NCI-H345 treated with DMSO at 0.1 percent for 48 hours (cell line): ENCODE data around the gene AXIN1.
"Not testable (repeated sequence)": the region's sequence is repeated elsewhere in the genome, so short reads cannot be mapped to it uniquely, and the experiment has no call there.

ENCODE experiments used
- DNase-seq: peaks from one replicate; lab custom pipeline; 2025; ENCODE audit not compliant: unreplicated experiment; lab: John Stamatoyannopoulos, UW

The AXIN1 gene

GRCh38 chr16:270381-271255, 81.9 kb downstream of the AXIN1 start:
- DNase-seq, result no peak

GRCh38 chr16:269061-269796, 83.3 kb downstream of the AXIN1 start:
- DNase-seq, result no peak

DNA sequence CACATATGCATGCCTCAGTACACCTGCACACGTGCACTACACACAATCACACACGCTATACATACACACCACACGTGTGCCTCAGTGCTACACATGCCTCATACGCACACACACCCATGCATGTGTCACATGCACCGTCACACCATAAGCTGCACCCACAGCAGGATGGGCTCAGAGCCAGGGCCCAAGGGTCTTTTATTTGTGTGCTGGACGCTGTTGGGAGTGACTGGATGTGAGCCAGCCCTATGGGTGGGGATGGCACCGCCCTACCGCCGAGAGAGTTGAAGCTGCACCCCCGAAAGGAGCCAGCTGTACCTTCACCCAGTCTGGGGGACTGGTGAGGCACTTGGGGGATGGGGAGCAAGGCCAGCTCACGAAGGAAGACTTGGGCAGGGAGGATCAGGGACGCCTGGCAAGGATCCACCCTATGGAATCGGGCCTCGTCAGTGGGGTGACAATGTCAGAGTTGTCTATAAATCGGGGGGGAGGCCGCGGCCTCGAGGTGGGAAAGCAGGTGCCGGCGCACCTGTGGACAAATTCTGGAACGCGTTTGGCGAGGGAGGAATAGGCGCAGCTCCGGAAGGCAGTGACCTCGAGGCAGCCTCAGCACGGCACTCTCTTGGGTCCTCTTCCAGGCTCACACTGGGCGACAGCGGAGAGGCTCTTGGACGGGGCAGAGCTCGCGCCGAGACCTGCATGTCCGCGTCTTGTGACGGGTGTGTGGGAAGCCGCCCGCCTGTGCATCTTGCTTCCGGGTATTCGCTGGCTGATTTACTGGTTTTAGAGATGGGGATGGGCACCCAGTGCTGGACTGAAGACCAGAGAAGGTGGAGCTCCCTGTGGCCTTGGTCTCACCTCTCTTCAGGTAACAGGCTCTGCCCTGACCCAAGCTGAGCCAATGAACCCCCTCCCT, 84.1 kb downstream of the AXIN1 start:
- peak; percentile 31 for DNase-seq

DNA sequence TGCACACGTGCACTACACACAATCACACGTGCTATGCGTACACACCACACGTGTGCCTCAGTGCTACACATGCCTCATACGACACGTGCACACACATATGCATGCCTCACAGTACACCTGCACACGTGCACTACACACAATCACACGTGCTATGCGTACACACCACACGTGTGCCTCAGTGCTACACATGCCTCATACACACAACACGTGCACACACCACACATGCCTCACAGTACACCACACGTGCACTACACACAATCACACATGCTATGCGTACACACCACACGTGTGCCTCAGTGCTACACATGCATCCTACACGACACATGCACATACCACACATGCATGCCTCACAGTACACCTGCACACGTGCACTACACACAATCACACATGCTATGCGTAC, 85.0 kb downstream of the AXIN1 start:
- not testable (repeated sequence) for DNase-seq

DNA sequence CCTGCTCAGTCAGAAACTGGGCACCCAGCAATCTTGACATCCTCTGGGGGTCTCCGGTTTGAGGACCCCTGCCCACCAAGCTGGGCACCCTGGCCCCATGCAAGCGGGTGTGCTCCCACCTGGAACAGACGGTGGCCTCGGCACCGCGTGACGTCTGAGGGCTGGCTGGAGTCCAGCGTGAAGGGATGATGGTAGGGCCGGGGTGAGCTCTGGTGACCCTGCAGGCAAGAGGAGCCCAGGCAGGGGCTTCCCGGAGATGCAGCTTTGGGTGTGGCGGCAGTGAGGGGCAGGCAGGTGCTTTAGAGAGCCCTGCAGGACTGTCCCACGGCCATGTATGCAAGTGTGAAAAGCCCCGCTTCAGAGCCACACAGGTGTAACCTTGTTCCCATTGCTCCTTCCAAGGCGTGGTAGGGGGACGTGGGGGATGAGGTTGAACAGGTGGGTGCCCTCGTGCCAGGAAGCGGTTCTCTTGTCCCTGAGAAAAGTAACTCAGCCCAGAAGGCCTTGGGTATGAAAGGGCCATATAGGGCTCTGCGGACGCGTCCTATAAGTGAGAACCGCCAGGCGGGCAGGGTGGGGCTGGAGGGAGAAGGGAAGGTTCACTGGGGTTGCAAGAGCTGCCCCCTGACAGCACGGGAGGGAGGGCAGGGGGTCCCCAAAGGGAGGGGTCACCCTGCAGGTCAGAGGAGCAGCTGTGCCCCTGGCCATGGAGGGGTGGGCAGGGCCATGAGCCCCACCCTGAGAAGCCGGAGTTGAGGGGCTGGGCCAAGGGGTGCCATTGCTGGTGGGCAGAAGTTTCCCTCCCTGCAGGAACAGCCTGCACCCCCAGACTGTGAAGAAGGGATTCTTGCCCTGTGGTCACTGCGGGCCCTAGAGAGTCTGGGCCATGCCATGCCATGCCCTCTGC, 86.0 kb downstream of the AXIN1 start:
- no peak for DNase-seq

- DNase-seq, result no peak
Measured at GRCh38 chr16:265711-266110, 86.8 kb downstream of the AXIN1 start.

DNA sequence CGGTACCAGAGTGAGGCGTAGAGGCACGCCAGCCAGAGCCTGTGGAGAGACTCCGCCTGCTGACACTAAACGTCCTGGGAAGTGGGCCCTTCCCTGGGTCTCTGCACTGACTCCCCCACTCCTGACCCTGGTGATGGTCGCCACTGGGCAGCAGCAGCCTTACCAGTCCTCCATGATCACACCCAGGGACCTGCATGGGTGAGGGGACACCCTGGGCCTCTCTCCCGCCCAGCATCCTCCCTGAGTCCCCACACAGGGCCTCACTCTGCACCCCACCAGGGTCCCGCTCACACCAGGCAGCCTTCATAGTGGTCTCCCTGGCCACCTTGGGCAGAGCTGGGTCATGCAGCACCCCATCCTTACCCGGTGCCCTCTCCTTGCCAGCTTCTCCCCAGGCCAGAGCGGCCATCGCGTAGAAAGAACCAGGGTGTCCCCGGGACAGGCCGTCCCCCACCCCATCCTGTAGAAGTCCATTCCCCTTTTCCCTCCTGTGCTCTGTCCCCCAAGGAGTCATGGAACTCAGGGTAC, 87.5 kb downstream of the AXIN1 start:
- no peak for DNase-seq

GRCh38 chr16:264440-264951, 88.0 kb downstream of the AXIN1 start:
- no peak for DNase-seq

DNA sequence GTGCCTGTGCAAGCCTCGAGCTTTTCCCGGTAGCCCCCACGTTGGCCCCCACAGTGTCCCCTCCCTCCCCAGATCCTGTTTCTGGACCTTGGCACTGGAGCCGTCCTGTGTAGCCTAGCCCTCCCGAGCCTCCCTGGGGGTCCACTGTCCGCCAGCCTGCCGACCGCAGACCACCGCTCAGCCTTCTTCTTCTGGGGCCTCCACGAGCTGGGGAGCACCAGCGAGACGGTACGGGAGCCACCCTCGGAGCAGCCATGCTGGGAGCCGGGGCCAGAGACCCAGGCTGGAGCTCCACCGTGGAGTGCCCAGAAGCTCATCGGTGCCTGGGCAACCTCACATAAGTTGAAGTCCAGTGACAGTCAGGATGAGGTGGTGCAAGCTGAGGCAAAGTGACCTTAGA, 88.6 kb downstream of the AXIN1 start:
- DNase-seq, result no peak

DNA sequence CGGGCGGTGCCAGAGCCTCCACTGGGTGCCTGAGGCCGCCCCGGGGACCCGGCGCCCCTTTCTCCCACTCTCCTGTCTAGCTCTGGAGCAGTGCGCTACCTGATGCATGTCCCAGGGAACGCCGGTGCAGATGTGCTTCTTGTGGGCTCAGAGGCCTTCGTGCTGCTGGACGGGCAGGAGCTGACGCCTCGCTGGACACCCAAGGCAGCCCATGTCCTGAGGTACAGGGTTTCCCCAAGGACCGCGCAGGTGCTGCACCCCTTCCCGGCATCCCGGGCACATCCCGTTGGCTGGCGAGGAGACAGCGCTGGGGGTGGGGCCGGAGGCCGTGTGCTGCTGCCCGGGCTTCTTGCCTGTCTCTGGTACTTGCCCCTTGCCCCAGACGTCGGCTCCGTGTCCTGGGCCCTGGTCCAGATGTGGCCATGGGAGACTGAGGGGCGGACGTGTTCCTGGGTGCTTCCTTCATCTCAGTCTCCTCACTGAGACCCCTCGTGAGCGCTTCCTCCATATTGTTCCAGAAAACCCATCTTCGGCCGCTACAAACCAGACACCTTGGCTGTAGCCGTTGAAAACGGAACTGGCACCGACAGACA, 89.2 kb downstream of the AXIN1 start:
- no peak for DNase-seq

DNA sequence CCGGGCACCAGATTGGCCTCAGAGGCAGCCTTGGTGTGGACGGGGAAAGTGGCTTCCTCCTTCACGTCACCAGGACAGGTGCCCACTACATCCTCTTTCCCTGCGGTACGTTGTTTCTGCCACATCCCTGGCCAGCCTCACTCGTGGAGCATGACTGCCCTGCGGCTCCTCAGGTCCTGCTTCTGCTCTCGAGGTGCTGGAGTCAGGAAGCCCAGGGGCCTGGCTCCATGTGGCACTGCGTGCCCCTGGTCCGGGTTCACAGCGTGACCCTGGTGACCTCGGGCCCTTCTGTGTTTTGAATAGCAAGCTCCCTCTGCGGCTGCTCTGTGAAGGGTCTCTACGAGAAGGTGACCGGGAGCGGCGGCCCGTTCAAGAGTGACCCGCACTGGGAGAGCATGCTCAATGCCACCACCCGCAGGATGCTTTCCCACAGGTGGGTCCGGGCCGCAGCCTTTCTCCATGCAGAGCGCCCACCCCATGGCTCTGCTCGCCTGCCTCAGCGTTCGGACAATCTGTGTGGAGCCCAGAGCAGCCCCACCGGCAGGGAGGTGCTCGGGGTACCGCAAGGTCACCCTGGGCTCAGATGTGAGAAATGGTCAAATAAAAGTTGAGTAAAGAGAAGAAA, 90.3 kb downstream of the AXIN1 start:
- no peak for DNase-seq

- DNase-seq, result no peak
Measured at GRCh38 chr16:261031-261691, 91.4 kb downstream of the AXIN1 start.

DNA sequence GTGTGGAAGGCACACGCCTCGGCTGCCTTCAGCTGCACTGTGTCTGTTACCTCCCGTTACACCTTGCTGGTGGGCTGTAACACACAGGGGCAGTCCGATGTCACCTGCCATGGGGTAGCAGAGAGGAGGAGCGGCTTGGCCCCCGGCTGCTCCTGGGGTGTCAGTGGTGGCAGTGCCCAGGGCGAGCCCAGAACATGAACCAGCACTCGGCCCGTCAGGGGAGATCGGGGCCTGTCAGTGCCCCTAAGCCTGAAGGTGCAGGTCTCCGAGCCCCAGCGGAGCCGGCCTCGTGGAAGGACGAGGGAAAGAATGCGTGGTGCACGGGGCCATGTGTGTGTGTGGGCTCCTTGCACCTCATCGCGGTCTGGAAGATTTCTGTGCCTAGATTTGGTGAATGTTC, 92.2 kb downstream of the AXIN1 start:
- DNase-seq, result no peak

GRCh38 chr16:259814-260253, 92.7 kb downstream of the AXIN1 start:
- no peak for DNase-seq

GRCh38 chr16:259226-259625, 93.3 kb downstream of the AXIN1 start:
- no peak for DNase-seq

GRCh38 chr16:258091-258490, 94.4 kb downstream of the AXIN1 start:
- DNase-seq, result not testable (repeated sequence)

DNA sequence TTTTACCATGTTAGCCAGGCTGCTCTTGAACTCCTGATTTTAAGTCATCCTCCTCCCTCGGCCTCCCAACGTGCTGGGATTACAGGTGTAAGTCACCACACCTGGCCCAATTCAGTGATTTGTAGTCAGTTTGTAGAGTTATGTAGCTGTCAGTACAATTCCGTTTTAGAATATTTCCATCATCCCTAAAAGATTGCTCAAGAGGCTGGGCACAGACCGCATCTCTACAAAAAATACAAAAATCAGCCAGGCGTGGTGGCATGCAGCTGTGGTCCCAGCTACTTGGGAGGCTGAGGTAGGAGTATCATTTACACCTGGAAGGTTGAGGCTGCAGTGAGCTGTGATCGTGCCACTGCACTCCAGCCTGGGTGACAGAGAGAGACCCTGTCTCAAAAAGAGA, 97.3 kb downstream of the AXIN1 start:
- DNase-seq, result no peak

- DNase-seq, result no peak
Measured at GRCh38 chr16:254461-254860, 98.1 kb downstream of the AXIN1 start.
